ENCODE data around the gene PPP1R37.

PPP1R37 gene

GRCh38 chr19:45118106-45118505, 25.1 kb downstream of the PPP1R37 start:
- no peak for DNase-seq

DNA sequence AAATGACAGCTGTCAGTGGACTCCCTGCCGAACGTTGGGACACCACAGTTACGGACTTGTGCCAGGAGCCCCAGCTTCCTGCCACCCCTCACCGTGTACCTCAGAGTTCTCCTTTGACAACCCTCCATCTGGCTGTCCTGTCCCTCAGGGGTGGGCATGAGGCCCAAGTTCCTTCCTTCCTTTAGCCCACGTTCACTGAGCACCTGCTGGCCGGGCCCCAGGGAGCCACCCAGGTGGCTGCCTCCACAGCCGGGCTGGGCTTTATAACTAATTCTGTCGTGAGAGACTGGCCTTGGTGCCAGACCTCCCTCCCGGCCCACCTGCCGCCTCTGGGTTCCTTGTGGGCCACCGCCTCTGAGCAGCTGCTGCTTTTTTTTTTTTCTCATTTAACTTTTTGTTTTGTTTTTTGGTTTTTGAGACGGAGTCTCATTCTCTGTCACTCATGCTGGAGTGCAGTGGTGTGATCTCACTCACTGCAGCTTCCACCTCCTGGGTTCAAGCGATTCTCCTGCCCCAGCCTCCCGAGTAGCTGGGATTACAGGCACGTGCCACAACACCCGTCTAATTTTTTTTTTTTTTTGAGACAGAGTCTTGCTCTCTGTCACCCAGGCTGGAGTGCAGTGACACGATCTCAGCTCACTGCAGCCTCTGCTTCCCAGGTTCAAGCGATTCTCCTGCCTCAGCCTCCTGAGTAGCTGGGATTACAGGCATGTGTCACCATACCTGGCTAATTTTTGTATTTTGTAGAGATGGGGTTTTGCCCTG, 25.8 kb downstream of the PPP1R37 start:
- DNase-seq, result peak; percentile 29

DNA sequence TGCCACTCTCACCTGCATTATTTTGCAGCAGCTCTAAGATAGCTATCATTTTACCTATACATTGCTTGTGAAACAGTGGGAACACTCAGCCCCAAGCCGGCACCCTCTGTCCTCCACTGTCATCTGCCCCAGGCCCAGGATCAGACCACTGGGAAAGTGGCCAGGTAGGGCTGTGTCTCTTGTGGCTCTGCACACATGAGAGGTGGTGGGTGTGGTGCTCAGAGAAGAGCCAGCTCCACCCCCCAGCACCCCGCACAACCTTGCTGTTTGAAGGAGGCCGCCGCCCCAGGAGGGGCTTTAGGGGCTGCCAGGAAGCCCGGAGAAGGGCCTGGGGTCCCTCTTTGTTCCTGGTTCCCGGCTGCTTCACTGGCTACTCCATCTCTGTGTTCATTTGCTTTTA, 26.6 kb downstream of the PPP1R37 start:
- no peak for DNase-seq

DNA sequence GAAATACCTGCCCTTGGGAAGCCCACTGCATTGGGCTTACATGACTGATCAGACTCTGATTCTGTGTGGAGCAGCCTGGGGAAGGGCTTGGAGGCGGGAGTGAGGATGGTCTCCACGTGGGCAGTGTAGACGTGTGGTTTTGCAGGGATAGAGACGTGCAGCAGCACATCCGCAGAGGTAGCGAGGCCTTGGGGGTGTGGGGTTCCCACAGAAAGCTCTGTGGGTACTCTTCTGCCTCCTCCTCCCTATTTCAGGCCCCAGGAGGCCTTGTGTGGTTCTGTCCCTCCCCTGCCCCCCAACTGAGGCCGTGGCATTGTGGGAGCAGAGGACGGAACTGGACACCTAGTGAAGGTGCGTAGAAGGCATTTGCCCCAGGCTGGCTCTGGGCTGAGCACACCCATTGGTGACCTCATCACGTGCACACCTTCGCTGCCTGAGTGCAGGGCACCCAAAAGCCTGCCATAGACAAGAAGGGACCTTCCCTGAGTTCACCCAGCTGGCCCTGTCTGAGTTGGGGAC, 28.9 kb downstream of the PPP1R37 start:
- DNase-seq, result no peak

DNA sequence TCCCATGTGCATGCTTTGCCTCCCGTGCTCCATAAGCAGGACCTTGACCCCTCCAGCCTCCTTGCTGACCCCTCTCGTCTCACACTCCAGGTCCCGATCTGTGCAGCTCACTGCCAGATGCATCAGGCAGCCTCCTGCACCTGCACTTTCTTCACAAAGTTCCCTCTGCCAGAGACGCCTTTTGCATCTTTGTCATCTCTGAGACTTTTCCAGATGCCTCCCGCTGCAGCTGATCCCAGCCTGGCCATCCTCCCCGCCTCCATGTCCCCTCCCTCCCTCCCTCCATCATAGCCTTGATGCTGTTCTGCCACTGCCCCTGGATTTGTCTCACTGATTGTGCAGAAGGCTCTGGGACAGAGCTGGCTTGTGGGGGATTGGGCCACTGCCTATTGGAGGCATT, 29.9 kb downstream of the PPP1R37 start:
- no peak for DNase-seq

GRCh38 chr19:45123440-45123850, 30.5 kb downstream of the PPP1R37 start:
- DNase-seq, result no peak

- no peak for DNase-seq
Measured at GRCh38 chr19:45124021-45124420, 31.0 kb downstream of the PPP1R37 start.

GRCh38 chr19:45125360-45125759, 32.4 kb downstream of the PPP1R37 start:
- DNase-seq, result no peak

DNA sequence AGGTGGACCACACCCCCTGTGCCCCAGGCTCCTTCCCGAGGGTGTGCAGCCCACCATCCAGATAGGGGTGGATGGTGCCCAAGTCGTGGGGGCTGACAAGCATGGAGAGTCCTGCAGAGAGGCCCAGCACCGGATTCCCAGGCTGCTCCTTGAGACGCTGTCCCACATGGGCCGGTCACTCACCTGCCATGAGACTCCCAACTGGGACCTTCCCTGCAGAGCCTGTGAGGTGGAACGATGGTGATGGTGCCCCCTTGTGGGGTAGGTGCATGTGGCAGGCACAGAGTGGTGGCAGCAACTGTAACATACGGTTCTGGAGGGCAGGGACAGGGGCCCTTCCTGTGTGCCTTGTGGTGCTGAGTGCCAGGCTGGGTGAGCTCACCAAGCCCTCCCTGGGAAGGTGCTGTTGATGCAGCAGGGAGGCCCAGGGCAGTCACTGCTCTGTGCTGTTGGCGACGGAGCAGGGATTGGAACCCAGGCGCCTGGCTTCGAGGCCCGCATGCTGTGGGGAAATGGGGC, 33.1 kb downstream of the PPP1R37 start:
- DNase-seq, result no peak

DNA sequence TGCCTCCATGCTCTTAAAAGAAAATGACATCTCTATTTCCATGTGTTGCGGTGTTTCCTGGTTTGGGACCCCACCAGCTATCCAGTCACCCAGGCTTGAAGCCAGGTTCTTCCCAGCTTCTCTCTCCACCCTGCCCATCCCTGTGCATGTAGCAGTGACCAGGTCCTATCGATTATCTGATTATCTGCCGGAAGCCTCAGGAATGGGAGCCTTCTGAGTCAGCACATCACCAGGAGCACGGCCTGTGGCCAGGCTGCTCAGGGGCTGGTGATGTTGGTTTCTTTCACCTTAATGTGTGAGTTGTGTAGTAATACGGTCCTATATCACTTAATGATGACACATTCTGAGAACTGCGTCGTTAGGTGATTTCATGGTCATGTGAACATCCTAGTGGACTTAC, 33.7 kb downstream of the PPP1R37 start:
- DNase-seq, result no peak

DNA sequence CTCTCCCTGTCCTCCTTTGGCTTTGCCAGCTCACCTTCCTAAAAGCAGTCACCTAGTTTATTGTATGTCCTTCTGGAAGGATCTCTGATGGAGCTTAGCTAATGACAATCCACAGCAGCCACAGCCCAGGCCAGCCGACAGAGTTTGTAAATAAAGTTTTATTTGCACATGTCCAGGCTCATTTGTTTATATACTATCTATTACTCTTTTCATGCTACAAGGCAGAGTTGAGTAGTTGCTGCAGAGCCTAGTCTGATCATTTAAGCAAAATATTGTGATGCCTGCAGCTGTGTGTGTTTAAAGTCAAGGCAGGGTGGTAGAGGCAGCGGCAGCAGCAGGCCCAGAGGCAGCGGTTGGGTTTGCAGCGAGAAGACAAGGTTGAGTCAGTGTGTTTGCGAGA, 35.2 kb downstream of the PPP1R37 start:
- no peak for DNase-seq

DNA sequence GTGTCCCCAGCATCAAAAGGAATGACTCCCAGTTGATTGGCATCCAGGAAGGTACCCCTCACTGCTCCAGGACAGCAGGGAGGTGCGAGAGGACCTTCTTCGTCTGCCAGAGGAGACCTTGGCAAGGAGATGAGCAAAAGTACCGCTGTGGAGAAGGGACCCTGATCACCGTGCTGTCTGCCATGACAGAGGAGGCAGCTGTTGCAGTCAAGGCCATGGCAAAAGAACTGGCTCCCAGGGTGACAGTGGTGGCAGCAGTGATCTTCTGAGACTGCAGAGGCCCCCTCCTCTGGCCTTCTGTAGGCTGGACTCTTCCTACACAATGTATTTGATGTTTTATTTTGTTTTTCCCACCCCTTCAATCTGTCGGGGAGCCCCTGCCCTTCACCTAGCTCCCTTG, 35.8 kb downstream of the PPP1R37 start:
- no peak for DNase-seq

DNA sequence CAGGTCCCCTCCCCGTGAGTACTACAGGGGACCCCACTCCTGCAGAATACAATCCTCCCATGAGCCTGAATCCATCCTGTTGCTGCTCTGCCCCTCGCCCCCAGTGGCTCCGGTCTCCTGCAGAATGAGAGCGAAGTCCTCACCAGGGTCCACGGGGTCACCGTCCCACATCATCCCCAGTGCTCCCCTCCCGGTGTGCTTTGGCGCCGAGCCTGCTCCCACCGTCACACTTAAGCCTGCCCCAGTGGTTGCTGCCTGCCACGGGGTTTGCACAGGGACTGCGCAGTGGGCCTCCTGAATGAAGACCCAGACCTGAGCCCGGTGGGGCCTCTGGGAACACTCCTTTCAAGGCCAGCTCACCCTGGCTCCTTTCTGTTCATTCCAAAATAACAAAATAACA, 37.3 kb downstream of the PPP1R37 start:
- DNase-seq, result no peak

DNA sequence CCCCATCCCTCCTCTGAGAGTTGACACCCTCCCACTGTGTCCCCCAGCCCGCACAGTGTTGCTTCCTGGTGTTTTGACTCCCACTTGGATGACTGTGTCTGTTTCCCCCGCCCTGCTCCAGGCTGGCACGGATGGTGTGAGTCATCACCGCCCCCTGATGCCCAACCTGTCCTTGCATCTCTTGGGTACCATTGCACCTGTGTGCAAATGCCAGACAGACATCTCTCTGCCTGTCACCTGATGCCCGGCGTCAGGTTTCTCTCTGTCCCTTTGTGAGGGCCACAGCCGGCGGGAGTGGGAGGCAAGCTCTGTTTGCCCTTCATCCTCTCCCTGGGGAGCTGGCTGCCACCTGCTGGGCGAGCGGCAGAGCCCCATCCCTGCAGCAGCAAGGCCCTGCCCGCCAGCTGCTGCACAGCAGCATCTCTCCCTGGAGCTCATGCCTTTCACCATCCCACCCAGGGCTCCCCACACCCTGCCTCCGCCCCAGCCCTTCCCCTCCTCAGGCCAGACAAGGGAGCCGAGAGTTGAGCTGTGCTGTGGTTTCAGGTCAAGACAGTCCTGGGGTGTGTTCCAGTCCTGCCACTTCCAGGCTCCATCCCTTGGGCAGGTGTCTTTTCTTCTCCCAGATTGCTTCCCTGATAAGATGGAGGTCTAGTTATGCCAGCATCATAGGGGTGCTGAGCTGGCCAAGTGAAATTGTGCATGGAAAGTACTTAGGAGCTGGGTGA, 38.1 kb downstream of the PPP1R37 start:
- peak; percentile 75 for DNase-seq

DNA sequence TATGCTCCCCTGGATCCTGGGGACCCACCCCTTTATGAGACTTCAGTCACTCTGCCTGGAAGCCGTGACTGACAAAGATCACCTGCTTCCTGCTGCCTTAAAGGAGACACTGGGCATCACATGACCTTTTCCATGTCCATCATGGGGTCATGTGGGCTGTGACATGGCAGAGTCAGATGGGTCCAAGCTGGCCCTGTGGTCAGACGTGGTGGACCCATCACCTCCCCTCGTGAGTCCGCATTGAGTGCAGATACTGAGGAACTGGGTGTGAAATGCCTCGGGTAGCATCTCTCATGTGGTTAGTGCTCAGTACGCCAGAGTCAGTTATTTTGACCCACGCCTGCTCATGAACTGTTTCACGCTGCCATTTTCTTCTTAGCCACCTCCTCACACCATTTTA, 40.7 kb downstream of the PPP1R37 start:
- no peak for DNase-seq

GRCh38 chr19:45135176-45135885, 42.4 kb downstream of the PPP1R37 start:
- DNase-seq, result no peak

GRCh38 chr19:45136507-45137178, 43.7 kb downstream of the PPP1R37 start:
- DNase-seq, result no peak

DNA sequence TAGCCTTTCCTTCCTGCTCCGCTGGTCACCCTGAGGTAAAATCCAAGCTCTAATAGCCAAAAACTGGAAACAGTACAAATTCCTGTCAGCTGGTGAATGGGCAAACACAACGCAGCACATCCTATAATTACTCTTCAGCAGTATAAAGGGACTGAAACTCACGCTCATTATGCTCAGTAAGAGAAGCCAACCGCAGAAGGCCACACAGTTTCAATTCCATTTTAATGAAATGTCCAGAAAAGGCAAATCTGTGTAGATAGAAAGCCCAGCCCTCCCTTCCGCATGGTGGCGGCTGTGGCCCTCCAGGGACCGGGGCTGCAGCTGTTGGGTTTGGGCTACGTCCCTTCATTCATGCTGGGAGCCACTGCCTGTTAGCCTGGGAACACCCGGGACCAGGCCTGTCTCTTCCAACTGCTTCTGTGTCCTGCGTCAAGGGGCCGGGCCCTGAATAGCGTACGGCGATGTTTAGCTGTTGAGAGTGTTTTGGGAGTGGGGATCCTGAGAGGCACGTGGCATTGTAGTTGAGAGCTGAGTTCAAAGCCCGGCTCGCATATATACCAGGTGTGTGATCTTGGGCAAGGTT, 44.3 kb downstream of the PPP1R37 start:
- DNase-seq, result no peak

- no peak for DNase-seq
Measured at GRCh38 chr19:45138303-45138751, 45.3 kb downstream of the PPP1R37 start.

- no peak for DNase-seq
Measured at GRCh38 chr19:45139286-45140143, 46.5 kb downstream of the PPP1R37 start.

- no peak for DNase-seq
Measured at GRCh38 chr19:45140144-45140503, 47.1 kb downstream of the PPP1R37 start.

Measured in SHP77 treated with DMSO at 0.1 percent for 48 hours (cell line).